SK-N-SH treated with all-trans-retinoic acid at 6 μM for 48 hours (cell line): ENCODE data around the gene C1QL1.
A peak's percentile ranks its signal among the peaks of the same experiment; 100 is the strongest.

Experiments used
- ATAC-seq: fragments of 200-7000 bp; cut with Tn5 transposase; 3 replicates; pipeline ENCODE4 v1.9.1; 2020; ENCODE audit warnings: mild to moderate bottlenecking, moderate library complexity
- ARNTL ChIP-seq: fragments of 450-650 bp; formaldehyde crosslinking; IDR thresholded peaks from 2 replicates; pipeline ENCODE4 v1.5.0; 2020; ENCODE audit warnings: low read depth, mild to moderate bottlenecking, moderate library complexity, borderline replicate concordance
- CREB5 ChIP-seq: fragments of 250-450 bp; sonication (Bioruptor Pico); IDR thresholded peaks from 2 replicates; pipeline ENCODE4 v1.5.1; 2020; ENCODE audit warnings: low read depth, mild to moderate bottlenecking, moderate library complexity
- CSRNP3 ChIP-seq: fragments of 250-450 bp; sonication (Bioruptor Pico); IDR thresholded peaks from 2 replicates; pipeline ENCODE4 v1.5.1; 2021; ENCODE audit warnings: mild to moderate bottlenecking, moderate library complexity
- ESRRG ChIP-seq: fragments of 250-450 bp; sonication (Bioruptor Pico); IDR thresholded peaks from 2 replicates; pipeline ENCODE4 v1.6.1; 2021; ENCODE audit warnings: mild to moderate bottlenecking
- GLIS3 ChIP-seq: fragments of 250-450 bp; sonication (Bioruptor Pico); IDR thresholded peaks from 2 replicates; pipeline ENCODE4 v1.5.0; 2020; ENCODE audit warnings: mild to moderate bottlenecking, moderate library complexity
- ISL1 ChIP-seq: fragments of 250-450 bp; sonication (Bioruptor Pico); IDR thresholded peaks from 2 replicates; pipeline ENCODE4 v2.1.2; 2022; ENCODE audit warnings: mild to moderate bottlenecking, moderate library complexity
- OSR1 ChIP-seq: fragments of 250-450 bp; sonication (Bioruptor Pico); IDR thresholded peaks from 2 replicates; pipeline ENCODE4 v1.8.0; 2022; ENCODE audit warnings: moderate library complexity, mild to moderate bottlenecking, inconsistent platforms
- PATZ1 ChIP-seq: fragments of 250-450 bp; sonication (Bioruptor Pico); IDR thresholded peaks from 2 replicates; pipeline ENCODE4 v1.8.0; 2020; ENCODE audit warnings: mild to moderate bottlenecking, moderate library complexity, borderline replicate concordance
- POU6F1 ChIP-seq: fragments of 250-450 bp; sonication (Bioruptor Pico); IDR thresholded peaks from 2 replicates; pipeline ENCODE4 v1.8.0; 2021; ENCODE audit warnings: low read depth, mild to moderate bottlenecking, moderate library complexity, borderline replicate concordance
- PPARA ChIP-seq: fragments of 250-450 bp; sonication (Bioruptor Pico); IDR thresholded peaks from 2 replicates; pipeline ENCODE4 v1.5.0; 2020; ENCODE audit warnings: mild to moderate bottlenecking, borderline replicate concordance
- SNAI2 ChIP-seq: fragments of 250-450 bp; sonication (Bioruptor Pico); IDR thresholded peaks from 2 replicates; pipeline ENCODE4 v1.5.0; 2020; ENCODE audit warnings: mild to moderate bottlenecking, moderate library complexity
- TCF4 ChIP-seq: fragments of 250-450 bp; sonication (Bioruptor Pico); IDR thresholded peaks from 2 replicates; pipeline ENCODE4 v1.8.0; 2021; ENCODE audit warnings: mild to moderate bottlenecking, moderate library complexity, borderline replicate concordance
- TOX ChIP-seq: fragments of 250-450 bp; sonication (Bioruptor Pico); IDR thresholded peaks from 2 replicates; pipeline ENCODE4 v1.8.0; 2021; ENCODE audit warnings: mild to moderate bottlenecking, moderate library complexity, borderline replicate concordance
- ZC3H10 ChIP-seq: fragments of 250-450 bp; sonication (Bioruptor Pico); IDR thresholded peaks from 2 replicates; pipeline ENCODE4 v1.5.1; 2021; ENCODE audit warnings: mild to moderate bottlenecking, moderate library complexity
- ZFP3 ChIP-seq: fragments of 250-450 bp; sonication (Bioruptor Pico); IDR thresholded peaks from 2 replicates; pipeline ENCODE4 v1.5.0; 2020; ENCODE audit warnings: mild to moderate bottlenecking, moderate library complexity
- ZFP30 ChIP-seq: fragments of 450-650 bp; formaldehyde crosslinking; IDR thresholded peaks from 2 replicates; pipeline ENCODE4 v1.5.0; 2022; ENCODE audit warnings: mild to moderate bottlenecking, moderate library complexity
- ZNF565 ChIP-seq: fragments of 450-650 bp; formaldehyde crosslinking; conservative IDR thresholded peaks from 2 replicates; pipeline ENCODE4 v1.5.0; 2020; ENCODE audit warnings: low read depth, mild to moderate bottlenecking, moderate library complexity
- ZNF70 ChIP-seq: fragments of 450-650 bp; formaldehyde crosslinking; IDR thresholded peaks from 2 replicates; pipeline ENCODE4 v1.5.0; 2020; ENCODE audit warnings: mild to moderate bottlenecking, moderate library complexity
- ZNF8 ChIP-seq: fragments of 450-650 bp; formaldehyde crosslinking; IDR thresholded peaks from 2 replicates; pipeline ENCODE4 v1.5.0; 2020; ENCODE audit warnings: mild to moderate bottlenecking, moderate library complexity

C1QL1 gene

GRCh38 chr17:44977814-44978550 lies 9.9 kb upstream of the C1QL1 start:
- no peak for ATAC-seq
- TF ChIP-seq ZNF8 (no peak), ZNF70 (CRISPR knock-in tag) (no peak), ISL1 (no peak), GLIS3 (CRISPR knock-in tag) (no peak), ZNF565 (CRISPR knock-in tag) (no peak)

GRCh38 chr17:44977065-44977464 lies 9.0 kb upstream of the C1QL1 start:
- peak; percentile 78; the same call in 1 of the 2 replicates for TF ChIP-seq ZFP3 (CRISPR knock-in tag)
- TF ChIP-seq TOX: no peak
- no peak for TF ChIP-seq GLIS3 (CRISPR knock-in tag)
- no peak for TF ChIP-seq OSR1
- no peak for ATAC-seq

GRCh38 chr17:44976206-44976605 lies 8.1 kb upstream of the C1QL1 start:
- ATAC-seq: no peak
- TF ChIP-seq CREB5 (CRISPR knock-in tag) (no peak), GLIS3 (CRISPR knock-in tag) (no peak)

GRCh38 chr17:44972953-44973352 lies 4.8 kb upstream of the C1QL1 start:
- TF ChIP-seq SNAI2 (CRISPR knock-in tag): no peak
- TF ChIP-seq ESRRG (CRISPR knock-in tag): no peak
- TF ChIP-seq CSRNP3 (CRISPR knock-in tag): no peak
- no peak for TF ChIP-seq TCF4 (CRISPR knock-in tag)
- TF ChIP-seq CREB5 (CRISPR knock-in tag): no peak
- TF ChIP-seq ISL1: no peak
- TF ChIP-seq ZC3H10 (CRISPR knock-in tag): no peak
- no peak for TF ChIP-seq PPARA
- no peak for TF ChIP-seq PATZ1 (CRISPR knock-in tag)
- no peak for TF ChIP-seq ARNTL (CRISPR knock-in tag)
- TF ChIP-seq ZFP30 (CRISPR knock-in tag): no peak
- no peak for TF ChIP-seq GLIS3 (CRISPR knock-in tag)
- no peak for TF ChIP-seq ZNF565 (CRISPR knock-in tag)
- TF ChIP-seq ZNF8: no peak
- TF ChIP-seq ZFP3 (CRISPR knock-in tag): no peak
- TF ChIP-seq, all 23 proteins: peak for 0
- ATAC-seq: no peak

GRCh38 chr17:44971776-44972483 lies 3.8 kb upstream of the C1QL1 start:
- TF ChIP-seq ARNTL (CRISPR knock-in tag): no peak
- TF ChIP-seq OSR1: no peak
- TF ChIP-seq TCF4 (CRISPR knock-in tag): no peak
- TF ChIP-seq CREB5 (CRISPR knock-in tag): no peak
- no peak for TF ChIP-seq SNAI2 (CRISPR knock-in tag)
- no peak for TF ChIP-seq ESRRG (CRISPR knock-in tag)
- no peak for TF ChIP-seq ISL1
- TF ChIP-seq POU6F1 (CRISPR knock-in tag): no peak
- TF ChIP-seq ZFP3 (CRISPR knock-in tag): no peak
- no peak for TF ChIP-seq ZNF70 (CRISPR knock-in tag)
- ATAC-seq: no peak
